ENCODE results near the gene SNPH.

The SNPH gene

DNA sequence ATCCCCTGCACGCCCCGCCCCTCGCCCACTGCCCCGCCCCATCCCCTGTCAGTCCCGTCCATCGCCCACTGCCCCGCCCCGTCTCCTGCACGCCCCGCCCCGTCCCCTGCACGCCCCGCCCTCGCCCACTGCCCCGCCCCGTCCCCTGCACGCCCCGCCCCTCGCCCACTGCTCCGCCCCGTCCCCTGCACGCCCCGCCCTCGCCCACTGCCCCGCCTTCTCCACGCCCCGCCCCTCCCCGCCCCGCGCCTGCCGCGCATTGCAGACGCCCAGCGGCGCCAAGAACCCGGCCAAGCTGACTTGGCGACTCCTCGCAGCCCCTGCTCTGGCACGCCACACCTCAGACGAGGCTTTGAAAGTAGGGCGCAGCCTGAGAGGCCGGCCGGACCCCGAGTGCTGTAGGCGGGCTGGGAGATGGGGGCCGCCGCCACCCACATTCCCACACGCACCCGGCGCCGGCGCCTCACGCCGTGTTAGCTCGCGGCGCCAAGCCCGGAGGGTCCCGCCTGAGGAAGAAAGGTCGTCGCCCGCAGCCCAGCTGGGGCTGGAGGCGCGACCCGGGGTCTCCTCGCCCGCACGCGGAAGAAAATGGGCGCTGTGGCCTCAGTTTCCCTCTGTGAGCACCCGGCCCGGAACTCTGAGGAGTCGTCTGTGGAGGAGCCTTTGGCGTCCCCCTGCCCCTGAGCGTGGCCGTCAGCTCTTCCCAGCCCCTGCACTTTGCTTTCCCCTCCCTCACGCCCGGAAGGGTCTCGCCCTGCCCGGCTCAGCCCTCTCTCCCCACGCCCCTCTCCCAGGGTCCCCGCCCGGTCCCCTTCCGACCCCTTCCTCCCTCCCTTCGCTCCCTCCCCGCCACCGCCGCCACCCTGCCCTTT lies 40.1 kb upstream of the SNPH start, which contains the start of gene RAD21L1 (continued):
- TF ChIP-seq ZFP69B (tag by site-specific recombination; IDR thresholded peaks at IDR 0.05) (no peak), ZNF747 (tag by site-specific recombination; IDR thresholded peaks at IDR 0.05) (no peak), ZNF629 (tag by site-specific recombination; IDR thresholded peaks at IDR 0.05) (no peak), GLIS2 (tag by site-specific recombination; IDR thresholded peaks at IDR 0.05) (peak; percentile 51; the same call in 1 of the 2 replicates), MEIS1 (CRISPR knock-in tag; IDR thresholded peaks at IDR 0.05; ENCODE audit: borderline replicate concordance) (no peak), ZNF354C (tag by site-specific recombination; IDR thresholded peaks at IDR 0.05; ENCODE audit: borderline replicate concordance, low read depth) (no peak), ZNF555 (tag by site-specific recombination; conservative IDR thresholded peaks at IDR 0.05) (no peak), ZNF10 (tag by site-specific recombination; IDR thresholded peaks at IDR 0.05) (no peak), ZNF585B (tag by site-specific recombination; IDR thresholded peaks at IDR 0.05) (no peak), ZNF654 (tag by site-specific recombination; IDR thresholded peaks at IDR 0.05; ENCODE audit: low read depth) (no peak), HOXD13 (CRISPR knock-in tag; IDR thresholded peaks at IDR 0.05; ENCODE audit: borderline replicate concordance) (no peak), ZNF140 (tag by site-specific recombination; IDR thresholded peaks at IDR 0.05) (no peak), ZBTB8A (tag by site-specific recombination; IDR thresholded peaks at IDR 0.05) (peak; percentile 86), ZNF830 (tag by site-specific recombination; IDR thresholded peaks at IDR 0.05; ENCODE audit: low read depth) (no peak), ZNF311 (tag by site-specific recombination; IDR thresholded peaks at IDR 0.05; ENCODE audit: borderline replicate concordance) (no peak), ZNF221 (tag by site-specific recombination; IDR thresholded peaks at IDR 0.05; ENCODE audit: borderline replicate concordance) (no peak), ZNF292 (tag by site-specific recombination; IDR thresholded peaks at IDR 0.05; ENCODE audit: borderline replicate concordance, low read depth) (no peak), ZNF76 (tag by site-specific recombination; IDR thresholded peaks at IDR 0.05; ENCODE audit: borderline replicate concordance, low read depth) (0 out of 2 replicates have a peak, but pooled peaks have one; percentile 19), ZNF571 (tag by site-specific recombination; IDR thresholded peaks at IDR 0.05) (no peak), ZNF266 (tag by site-specific recombination; IDR thresholded peaks at IDR 0.05; ENCODE audit: low read depth) (no peak), ZNF404 (tag by site-specific recombination; IDR thresholded peaks at IDR 0.05) (no peak), ZBTB17 (tag by site-specific recombination; IDR thresholded peaks at IDR 0.05) (no peak)
- TF ChIP-seq, protein P1, sequence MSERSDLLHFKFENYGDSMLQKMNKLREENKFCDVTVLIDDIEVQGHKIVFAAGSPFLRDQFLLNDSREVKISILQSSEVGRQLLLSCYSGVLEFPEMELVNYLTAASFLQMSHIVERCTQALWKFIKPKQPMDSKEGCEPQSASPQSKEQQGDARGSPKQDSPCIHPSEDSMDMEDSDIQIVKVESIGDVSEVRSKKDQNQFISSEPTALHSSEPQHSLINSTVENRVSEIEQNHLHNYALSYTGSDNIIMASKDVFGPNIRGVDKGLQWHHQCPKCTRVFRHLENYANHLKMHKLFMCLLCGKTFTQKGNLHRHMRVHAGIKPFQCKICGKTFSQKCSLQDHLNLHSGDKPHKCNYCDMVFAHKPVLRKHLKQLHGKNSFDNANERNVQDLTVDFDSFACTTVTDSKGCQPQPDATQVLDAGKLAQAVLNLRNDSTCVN (tag by site-specific recombination; optimal IDR thresholded peaks at IDR 0.05), result peak; percentile 48
- TF ChIP-seq, protein P2, sequence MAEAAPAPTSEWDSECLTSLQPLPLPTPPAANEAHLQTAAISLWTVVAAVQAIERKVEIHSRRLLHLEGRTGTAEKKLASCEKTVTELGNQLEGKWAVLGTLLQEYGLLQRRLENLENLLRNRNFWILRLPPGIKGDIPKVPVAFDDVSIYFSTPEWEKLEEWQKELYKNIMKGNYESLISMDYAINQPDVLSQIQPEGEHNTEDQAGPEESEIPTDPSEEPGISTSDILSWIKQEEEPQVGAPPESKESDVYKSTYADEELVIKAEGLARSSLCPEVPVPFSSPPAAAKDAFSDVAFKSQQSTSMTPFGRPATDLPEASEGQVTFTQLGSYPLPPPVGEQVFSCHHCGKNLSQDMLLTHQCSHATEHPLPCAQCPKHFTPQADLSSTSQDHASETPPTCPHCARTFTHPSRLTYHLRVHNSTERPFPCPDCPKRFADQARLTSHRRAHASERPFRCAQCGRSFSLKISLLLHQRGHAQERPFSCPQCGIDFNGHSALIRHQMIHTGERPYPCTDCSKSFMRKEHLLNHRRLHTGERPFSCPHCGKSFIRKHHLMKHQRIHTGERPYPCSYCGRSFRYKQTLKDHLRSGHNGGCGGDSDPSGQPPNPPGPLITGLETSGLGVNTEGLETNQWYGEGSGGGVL (tag by site-specific recombination; IDR thresholded peaks at IDR 0.05), result peak; percentile 74
- TF ChIP-seq, protein P3, sequence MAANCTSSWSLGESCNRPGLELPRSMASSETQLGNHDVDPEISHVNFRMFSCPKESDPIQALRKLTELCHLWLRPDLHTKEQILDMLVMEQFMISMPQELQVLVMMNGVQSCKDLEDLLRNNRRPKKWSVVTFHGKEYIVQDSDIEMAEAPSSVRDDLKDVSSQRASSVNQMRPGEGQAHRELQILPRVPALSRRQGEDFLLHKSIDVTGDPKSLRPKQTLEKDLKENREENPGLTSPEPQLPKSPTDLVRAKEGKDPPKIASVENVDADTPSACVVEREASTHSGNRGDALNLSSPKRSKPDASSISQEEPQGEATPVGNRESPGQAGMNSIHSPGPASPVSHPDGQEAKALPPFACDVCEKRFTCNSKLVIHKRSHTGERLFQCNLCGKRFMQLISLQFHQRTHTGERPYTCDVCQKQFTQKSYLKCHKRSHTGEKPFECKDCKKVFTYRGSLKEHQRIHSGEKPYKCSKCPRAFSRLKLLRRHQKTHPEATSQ (tag by site-specific recombination; IDR thresholded peaks at IDR 0.05), result no peak
- TF ChIP-seq, protein P4, sequence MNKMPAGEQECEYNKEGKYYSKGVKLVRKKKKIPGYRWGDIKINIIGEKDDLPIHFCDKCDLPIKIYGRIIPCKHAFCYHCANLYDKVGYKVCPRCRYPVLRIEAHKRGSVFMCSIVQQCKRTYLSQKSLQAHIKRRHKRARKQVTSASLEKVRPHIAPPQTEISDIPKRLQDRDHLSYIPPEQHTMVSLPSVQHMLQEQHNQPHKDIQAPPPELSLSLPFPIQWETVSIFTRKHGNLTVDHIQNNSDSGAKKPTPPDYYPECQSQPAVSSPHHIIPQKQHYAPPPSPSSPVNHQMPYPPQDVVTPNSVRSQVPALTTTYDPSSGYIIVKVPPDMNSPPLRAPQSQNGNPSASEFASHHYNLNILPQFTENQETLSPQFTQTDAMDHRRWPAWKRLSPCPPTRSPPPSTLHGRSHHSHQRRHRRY (tag by site-specific recombination; IDR thresholded peaks at IDR 0.05), result no peak
- TF ChIP-seq, protein P5, sequence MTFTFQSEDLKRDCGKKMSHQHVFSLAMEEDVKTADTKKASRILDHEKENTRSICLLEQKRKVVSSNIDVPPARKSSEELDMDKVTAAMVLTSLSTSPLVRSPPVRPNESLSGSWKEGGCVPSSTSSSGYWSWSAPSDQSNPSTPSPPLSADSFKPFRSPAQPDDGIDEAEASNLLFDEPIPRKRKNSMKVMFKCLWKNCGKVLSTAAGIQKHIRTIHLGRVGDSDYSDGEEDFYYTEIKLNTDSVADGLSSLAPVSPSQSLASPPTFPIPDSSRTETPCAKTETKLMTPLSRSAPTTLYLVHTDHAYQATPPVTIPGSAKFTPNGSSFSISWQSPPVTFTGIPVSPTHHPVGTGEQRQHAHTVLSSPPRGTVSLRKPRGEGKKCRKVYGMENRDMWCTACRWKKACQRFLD (tag by site-specific recombination; IDR thresholded peaks at IDR 0.05), result no peak
- TF ChIP-seq, protein P6, sequence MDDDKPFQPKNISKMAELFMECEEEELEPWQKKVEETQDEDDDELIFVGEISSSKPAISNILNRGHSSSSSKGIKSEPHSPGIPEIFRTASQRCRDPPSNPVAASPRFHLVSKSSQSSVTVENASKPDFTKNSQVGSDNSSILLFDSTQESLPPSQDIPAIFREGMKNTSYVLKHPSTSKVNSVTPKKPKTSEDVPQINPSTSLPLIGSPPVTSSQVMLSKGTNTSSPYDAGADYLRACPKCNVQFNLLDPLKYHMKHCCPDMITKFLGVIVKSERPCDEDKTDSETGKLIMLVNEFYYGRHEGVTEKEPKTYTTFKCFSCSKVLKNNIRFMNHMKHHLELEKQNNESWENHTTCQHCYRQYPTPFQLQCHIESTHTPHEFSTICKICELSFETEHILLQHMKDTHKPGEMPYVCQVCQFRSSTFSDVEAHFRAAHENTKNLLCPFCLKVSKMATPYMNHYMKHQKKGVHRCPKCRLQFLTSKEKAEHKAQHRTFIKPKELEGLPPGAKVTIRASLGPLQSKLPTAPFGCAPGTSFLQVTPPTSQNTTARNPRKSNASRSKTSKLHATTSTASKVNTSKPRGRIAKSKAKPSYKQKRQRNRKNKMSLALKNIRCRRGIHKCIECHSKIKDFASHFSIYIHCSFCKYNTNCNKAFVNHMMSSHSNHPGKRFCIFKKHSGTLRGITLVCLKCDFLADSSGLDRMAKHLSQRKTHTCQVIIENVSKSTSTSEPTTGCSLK (tag by site-specific recombination; IDR thresholded peaks at IDR 0.05), result no peak
- TF ChIP-seq, protein P7, sequence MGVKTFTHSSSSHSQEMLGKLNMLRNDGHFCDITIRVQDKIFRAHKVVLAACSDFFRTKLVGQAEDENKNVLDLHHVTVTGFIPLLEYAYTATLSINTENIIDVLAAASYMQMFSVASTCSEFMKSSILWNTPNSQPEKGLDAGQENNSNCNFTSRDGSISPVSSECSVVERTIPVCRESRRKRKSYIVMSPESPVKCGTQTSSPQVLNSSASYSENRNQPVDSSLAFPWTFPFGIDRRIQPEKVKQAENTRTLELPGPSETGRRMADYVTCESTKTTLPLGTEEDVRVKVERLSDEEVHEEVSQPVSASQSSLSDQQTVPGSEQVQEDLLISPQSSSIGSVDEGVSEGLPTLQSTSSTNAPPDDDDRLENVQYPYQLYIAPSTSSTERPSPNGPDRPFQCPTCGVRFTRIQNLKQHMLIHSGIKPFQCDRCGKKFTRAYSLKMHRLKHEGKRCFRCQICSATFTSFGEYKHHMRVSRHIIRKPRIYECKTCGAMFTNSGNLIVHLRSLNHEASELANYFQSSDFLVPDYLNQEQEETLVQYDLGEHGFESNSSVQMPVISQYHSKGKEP (tag by site-specific recombination; IDR thresholded peaks at IDR 0.05), result no peak
